ENCODE measurements around the gene SERPINI1.

SERPINI1 gene

GRCh38 chr3:167839460-167840134 is 104.1 kb downstream of the SERPINI1 start:
- no peak for FAIRE-seq
- DNase-seq (ENCODE audit: extremely low spot score, insufficient read length, low read depth), result no peak

DNA sequence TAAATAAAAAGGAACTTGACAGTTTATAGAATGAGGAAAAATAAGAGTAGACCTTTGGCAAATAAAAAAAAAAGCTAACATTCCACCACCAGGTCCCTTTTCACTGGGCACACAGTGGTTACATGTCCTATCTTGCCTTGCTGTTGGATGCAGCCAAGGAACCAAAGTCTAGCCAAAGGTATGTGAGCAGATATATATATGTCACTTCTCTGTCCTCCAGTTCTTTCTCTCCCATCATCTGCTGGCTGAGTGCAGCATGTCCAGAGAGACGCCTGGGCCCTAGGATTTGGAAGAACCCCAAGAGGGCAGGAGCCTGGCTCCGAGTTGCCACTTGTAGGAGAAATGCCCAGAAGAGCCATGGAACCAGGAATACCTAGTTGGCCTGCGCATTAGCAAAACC is 104.7 kb downstream of the SERPINI1 start:
- DNase-seq (ENCODE audit: extremely low spot score, insufficient read length, low read depth) (no peak), FAIRE-seq (no peak)

DNA sequence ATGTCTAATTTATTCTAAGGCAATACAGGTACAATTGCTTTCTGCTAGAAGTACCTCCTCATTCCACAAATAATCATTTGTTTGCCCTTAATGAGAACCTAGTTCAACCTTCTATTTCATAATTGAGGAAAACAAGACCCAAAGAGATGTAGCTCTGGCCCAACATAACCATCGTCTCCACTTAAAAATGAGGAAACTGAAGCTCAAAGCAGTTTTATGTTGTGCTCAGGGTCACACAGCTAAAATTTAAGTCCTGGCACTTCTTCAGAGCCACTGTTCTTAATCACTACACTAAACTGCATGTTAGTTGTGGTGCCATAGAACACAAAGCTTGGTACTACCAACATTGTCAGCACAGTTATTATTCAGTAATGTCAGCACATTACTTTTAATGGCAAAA is 108.0 kb downstream of the SERPINI1 start:
- DNase-seq (ENCODE audit: extremely low spot score, insufficient read length, low read depth) (no peak), FAIRE-seq (no peak)

- FAIRE-seq (no peak), DNase-seq (ENCODE audit: extremely low spot score, insufficient read length, low read depth) (no peak)
Observed at GRCh38 chr3:167843886-167844285, 108.4 kb downstream of the SERPINI1 start.

DNA sequence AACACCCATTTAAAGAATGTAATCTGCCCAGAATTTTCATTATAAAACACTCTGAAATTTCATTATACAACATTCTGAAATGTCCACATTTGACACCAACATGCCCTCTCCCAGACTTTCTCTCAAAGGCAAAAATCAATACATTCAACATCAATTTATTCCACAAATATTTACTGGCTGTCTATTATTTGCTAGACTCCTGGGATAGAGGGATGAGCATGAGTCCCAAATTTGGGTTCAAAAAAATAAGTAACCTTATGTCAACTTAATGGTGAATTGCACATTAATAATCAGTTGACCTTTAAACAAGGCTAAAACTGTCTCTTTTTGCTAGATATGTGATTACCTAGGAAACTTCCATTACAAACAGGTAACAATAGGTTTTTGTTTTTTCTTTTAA is 109.0 kb downstream of the SERPINI1 start:
- FAIRE-seq (no peak), DNase-seq (ENCODE audit: extremely low spot score, insufficient read length, low read depth) (no peak)

- FAIRE-seq, result no peak
- no peak for DNase-seq (ENCODE audit: extremely low spot score, insufficient read length, low read depth)
Observed at GRCh38 chr3:167851171-167851570, 115.7 kb downstream of the SERPINI1 start.

- no peak for FAIRE-seq
Observed at GRCh38 chr3:167851749-167852148, 116.2 kb downstream of the SERPINI1 start.

DNA sequence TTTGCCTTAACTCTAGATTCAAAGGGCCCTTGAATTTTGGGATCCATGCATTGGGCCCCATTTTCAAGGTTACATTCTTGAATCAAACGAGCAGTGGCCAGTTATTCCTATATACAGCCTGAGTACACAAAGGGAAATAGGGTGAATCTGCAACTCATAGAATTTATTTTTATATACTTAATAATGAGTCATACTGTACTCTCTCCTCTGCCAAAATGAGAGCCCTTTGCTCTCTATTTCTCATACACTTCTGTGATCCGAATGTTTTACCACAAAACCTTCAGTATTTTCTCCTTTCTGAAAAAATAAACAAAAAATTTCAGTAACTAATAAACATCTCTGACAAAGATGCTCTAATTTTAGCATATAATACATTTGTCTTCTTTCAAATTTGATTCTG is 116.7 kb downstream of the SERPINI1 start:
- DNase-seq (ENCODE audit: extremely low spot score, insufficient read length, low read depth) (no peak), FAIRE-seq (no peak)

More at GRCh38 chr3:167851749-167852148, 116.2 kb downstream of the SERPINI1 start:
- no peak for DNase-seq (ENCODE audit: extremely low spot score, insufficient read length, low read depth)

DNA sequence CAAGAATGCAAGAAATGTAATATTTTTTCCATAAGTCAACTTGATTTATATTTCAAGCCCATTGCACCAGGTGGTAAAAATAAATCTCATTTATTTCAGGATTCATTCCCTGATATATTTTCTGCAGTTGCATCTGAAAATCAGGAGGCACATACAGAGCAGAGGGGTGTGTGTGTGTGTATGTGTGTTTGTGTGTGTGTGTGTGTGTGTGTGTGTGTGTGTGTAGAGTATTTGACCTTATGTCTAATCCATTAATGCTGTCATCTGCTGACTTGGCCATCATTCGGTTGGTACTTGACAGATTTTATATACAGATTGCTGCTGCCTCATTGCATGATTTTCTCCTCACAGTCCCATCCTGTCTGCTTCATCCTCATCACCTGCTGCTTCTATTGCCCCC is 118.5 kb downstream of the SERPINI1 start:
- FAIRE-seq (no peak), DNase-seq (ENCODE audit: extremely low spot score, insufficient read length, low read depth) (no peak)

DNA sequence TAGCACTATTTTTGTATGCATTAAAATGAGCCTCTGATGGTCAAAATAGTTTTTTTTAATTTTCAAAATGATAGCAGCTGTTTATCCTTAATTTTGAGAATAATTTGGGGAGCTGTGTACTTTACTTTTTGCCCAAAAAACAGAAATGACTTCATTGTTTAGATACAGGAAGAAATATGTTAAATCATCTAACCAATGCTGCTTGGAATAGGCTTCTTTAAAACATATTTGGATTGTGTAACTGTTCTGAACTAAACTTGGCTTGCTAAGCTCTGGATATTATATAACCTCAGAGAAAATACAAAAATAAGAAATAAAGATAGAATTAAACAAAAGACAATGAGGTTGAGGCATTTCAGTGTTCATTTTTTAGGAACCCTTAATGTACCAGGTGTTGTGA is 119.3 kb downstream of the SERPINI1 start:
- FAIRE-seq (no peak), DNase-seq (ENCODE audit: extremely low spot score, insufficient read length, low read depth) (no peak)

DNA sequence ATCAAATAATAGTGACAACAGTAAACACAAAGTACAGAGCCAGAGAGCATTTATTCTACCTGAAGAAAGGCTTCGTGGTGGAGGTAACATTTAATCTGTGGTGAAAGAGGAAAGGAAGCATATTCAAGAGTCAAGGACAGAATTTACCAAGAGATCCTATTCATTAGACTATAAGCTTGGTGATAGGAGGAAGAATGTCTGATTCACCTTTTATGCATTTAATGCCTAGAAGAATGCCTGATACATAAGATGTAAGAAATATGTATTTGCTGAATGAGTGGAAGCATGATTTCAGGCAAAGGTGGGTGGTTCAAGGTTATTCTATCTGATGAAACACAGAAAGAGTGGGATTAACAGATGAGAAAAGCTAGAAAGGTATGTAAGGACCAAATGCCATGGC is 119.8 kb downstream of the SERPINI1 start:
- FAIRE-seq, result no peak
- no peak for DNase-seq (ENCODE audit: extremely low spot score, insufficient read length, low read depth)

DNA sequence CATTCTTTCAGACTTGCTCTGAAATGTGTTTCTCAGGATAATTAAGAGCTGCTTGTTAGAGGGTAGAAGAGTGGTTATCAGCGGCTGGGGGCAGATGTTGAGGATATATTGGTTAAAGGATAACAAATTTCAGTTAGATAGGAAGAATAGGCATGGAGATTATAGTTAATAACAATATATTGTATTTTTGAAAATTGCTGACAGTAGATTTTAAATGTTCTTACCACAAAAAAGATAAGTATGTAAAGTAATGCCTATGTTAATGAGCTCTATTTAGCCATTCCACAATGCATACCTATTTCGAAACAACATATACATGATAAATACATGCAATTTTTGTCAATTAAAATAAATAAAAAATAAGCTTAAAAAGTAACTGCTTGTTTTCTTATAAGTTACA is 123.3 kb downstream of the SERPINI1 start:
- DNase-seq (ENCODE audit: extremely low spot score, insufficient read length, low read depth) (no peak), FAIRE-seq (no peak)

DNA sequence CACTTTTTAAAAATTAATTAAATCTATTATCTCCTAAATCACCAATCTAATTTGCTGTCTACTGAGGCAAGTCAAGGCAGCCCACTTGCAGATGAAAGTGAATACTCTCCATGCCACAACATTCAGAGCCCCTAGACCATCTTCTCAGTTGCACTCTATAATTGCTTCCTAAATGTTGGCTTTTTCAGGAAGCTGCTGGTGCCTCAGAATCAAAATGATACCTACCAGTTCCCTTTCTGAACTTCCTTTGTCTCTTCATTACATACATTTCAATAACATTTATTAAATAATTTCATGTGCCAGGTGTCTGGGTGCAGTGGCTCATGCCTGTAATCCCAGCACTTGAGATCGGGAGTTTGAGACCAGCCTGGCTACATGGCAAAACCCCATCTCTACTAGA is 124.1 kb downstream of the SERPINI1 start:
- DNase-seq (ENCODE audit: extremely low spot score, insufficient read length, low read depth), result no peak
- no peak for FAIRE-seq

DNA sequence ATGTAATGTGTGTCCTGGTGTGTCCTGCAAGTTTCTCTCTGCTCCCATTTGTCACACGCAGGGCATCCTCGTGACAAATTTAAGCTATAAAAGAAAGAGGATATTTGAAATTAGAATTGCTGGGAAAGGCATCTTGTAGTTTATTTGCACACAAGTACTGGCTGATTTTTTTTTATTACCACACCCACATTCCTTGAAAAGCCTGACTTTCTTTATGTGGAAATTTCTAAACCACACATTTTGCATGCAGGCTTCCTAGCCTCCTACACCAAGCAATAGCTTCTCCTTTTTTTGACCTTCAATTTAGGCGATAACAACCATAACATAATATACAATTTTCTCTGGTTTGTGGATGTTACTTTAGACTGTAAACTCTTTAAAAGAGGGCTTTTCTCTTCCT is 126.1 kb downstream of the SERPINI1 start:
- DNase-seq (ENCODE audit: extremely low spot score, insufficient read length, low read depth) (no peak), FAIRE-seq (no peak)

DNA sequence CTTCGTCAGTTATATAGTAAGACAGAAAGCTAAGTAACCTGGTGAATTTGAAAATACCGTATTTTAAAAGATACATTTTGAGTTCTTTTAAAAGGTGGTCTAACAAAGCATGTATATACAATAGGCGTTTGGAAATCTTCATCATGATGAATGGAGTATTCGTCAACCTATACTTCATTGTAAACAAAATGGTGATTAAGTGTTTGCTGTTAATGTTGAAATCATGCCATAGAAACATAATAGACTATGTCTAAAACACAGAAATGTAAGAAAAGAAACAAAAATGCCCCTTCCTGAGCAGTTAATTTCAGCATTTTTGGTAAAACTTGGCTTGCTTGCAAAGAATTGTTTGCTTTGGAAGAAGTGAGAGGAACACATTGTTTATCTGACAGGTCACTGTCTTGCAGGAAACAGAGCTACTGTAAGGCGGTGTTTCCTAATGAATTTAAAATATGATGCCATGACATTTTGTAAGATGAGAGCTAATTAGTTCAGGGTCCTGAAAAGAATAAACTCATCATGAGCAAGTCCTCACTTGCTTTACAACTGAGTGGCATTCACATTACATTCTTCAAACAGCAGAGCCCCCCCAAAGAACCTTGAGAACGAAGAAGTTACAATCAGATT is 126.7 kb downstream of the SERPINI1 start:
- FAIRE-seq, result no peak
- DNase-seq (ENCODE audit: extremely low spot score, insufficient read length, low read depth), result no peak

DNA sequence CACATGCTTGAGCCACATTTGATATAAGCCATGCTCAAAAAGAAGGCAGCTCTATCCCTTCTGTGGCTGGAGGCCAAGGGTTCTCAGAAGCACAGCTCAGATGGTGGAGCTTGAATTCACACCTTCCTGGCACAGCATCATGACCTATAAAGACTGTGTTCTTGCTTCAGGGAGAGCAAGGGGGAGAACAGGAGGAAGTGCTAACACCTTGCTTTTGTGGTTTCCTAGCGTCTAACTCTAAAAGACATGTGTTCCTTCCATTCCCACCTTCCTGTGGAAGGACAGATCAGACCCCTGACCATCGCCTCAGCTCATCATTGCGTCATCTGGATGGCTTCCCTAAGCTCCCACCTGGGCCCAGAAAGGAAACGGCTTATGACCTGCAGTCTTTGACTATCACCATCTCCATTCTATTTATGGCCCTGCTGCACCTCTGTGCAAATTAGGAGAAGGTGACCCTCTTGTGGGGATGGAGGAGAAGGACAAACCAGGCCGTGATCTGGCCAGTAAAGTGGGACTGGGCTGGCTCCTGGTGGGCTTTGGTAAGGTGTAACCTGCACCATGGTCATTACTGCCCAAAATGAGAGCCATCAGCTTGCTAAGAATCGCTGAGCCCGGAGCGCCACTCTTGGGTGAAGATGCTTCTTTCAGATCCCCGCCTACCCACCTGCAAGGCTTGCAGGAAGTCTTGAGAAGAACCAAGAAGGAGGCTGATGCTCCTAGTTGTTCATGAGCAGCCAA is 128.5 kb downstream of the SERPINI1 start:
- DNase-seq (ENCODE audit: extremely low spot score, insufficient read length, low read depth), result no peak
- no peak for FAIRE-seq

- no peak for DNase-seq (ENCODE audit: extremely low spot score, insufficient read length, low read depth)
- FAIRE-seq, result no peak
Observed at GRCh38 chr3:167864552-167864874, 129.0 kb downstream of the SERPINI1 start.

- no peak for FAIRE-seq
Observed at GRCh38 chr3:167866331-167866730, 130.8 kb downstream of the SERPINI1 start.

DNA sequence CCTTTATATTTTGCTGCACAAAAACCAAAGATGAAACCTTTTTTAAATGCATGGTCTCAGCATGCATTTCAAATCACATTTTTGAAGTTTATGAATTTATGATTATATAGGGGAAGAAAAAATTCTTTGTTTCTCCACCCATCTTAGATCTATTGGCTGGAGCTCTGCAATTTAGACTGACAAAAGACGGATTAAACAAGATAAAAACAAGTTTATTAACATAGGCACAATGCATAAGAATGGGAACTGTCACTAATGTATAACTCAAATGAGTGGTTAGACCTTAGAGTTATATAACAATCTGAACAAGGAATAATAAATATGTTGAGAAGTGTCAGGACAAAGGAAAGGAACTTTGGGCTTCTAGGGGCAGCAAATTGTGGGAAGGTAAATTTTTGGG is 132.5 kb downstream of the SERPINI1 start:
- FAIRE-seq (no peak), DNase-seq (ENCODE audit: extremely low spot score, insufficient read length, low read depth) (no peak)

More at GRCh38 chr3:167866331-167866730, 130.8 kb downstream of the SERPINI1 start:
- no peak for DNase-seq (ENCODE audit: extremely low spot score, insufficient read length, low read depth)

DNA sequence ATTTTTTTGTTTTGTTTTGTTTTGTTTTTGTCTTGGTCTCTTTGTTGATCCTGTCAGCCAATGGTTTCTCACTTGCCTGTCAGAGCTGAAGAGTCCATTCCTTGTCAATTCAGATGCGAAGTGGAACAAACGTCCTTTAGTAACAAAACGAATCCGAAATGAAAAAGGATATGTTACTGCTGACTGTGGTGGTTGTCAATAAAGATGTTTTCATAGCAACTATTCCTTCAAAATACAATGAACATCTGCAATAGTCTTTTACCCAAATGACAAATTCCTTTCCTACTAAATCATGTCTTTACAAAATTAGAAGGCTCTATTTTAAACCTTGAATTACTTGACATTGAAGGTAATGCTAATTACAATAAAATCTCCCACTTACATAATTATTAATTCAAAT is 134.7 kb downstream of the SERPINI1 start:
- no peak for DNase-seq (ENCODE audit: extremely low spot score, insufficient read length, low read depth)

GRCh38 chr3:167870759-167871158 is 135.2 kb downstream of the SERPINI1 start:
- FAIRE-seq (no peak), DNase-seq (ENCODE audit: extremely low spot score, insufficient read length, low read depth) (no peak)

More for the DNA sequence above, 134.7 kb downstream of the SERPINI1 start:
- FAIRE-seq, result no peak
